HG02885 (cell line): ENCODE measurements around the gene P4HB.

Experiments
- ATAC-seq: cut with Tn5 transposase; IDR thresholded peaks from one replicate; pipeline ENCODE4 v1.9.1; 2021; ENCODE audit warnings: mild to moderate bottlenecking; ENCODE audit not compliant: unreplicated experiment, poor library complexity

P4HB gene

GRCh38 chr17:81833921-81834830 is 26.2 kb downstream of the P4HB start:
- no peak for ATAC-seq

GRCh38 chr17:81833160-81833920 is 27.0 kb downstream of the P4HB start, which contains the start of gene MCRIP1:
TSS of gene MCRIP1 (minus strand) at chr17:81833291. CDS start at chr17:81824506, 8,785 bp downstream.
- peak; percentile 82 for ATAC-seq

- ATAC-seq = peak; percentile 23
Measured at GRCh38 chr17:81832608-81833159, 27.7 kb downstream of the P4HB start.

- no peak for ATAC-seq
Measured at GRCh38 chr17:81831957-81832607, 28.3 kb downstream of the P4HB start.

- no peak for ATAC-seq
Measured at GRCh38 chr17:81831563-81831956, 28.8 kb downstream of the P4HB start.

GRCh38 chr17:81829858-81830257 is 30.5 kb downstream of the P4HB start:
- ATAC-seq = no peak

GRCh38 chr17:81828656-81829055 is 31.7 kb downstream of the P4HB start:
- ATAC-seq = no peak

- no peak for ATAC-seq
Measured at GRCh38 chr17:81825841-81826466, 34.4 kb downstream of the P4HB start.

- ATAC-seq = no peak
Measured at GRCh38 chr17:81824595-81824994, 35.7 kb downstream of the P4HB start.

- no peak for ATAC-seq
Measured at GRCh38 chr17:81823820-81824550, 36.4 kb downstream of the P4HB start.

- ATAC-seq = no peak
Measured at GRCh38 chr17:81822996-81823819, 37.1 kb downstream of the P4HB start.

GRCh38 chr17:81822312-81822637 is 38.1 kb downstream of the P4HB start:
- no peak for ATAC-seq

- no peak for ATAC-seq
Measured at GRCh38 chr17:81821603-81822311, 38.6 kb downstream of the P4HB start.

GRCh38 chr17:81821147-81821546 is 39.2 kb downstream of the P4HB start:
- ATAC-seq = no peak

- ATAC-seq = no peak
Measured at GRCh38 chr17:81819708-81820107, 40.6 kb downstream of the P4HB start.

GRCh38 chr17:81817758-81818147 is 42.6 kb downstream of the P4HB start:
- no peak for ATAC-seq

- ATAC-seq = no peak
Measured at GRCh38 chr17:81815646-81815986, 44.7 kb downstream of the P4HB start.
